Esophagus muscularis mucosa (tissue), 4 donors: Measurements from ENCODE around the gene SLC25A12. TPM values are rescaled to one million over a fixed set of nuclear protein-coding genes. Genes with fewer than 3 reads are reported as not detected.

ENCODE experiments used
- DNase-seq: peaks from one replicate; pipeline ENCODE4 v3.0.0-alpha.2; 2017; ENCODE audit errors: extremely low spot score
- H3K27ac ChIP-seq, 4 donors: fragments of 200-600 bp; sonication (generic); replicated peaks in 1 of 4; 1 replicate in 3 of 4; 2 replicates in 1 of 4; pipeline ENCODE4 v1.5.1; 2016 to 2019; ENCODE audit warnings: mild to moderate bottlenecking in 1 of 4
- H3K27me3 ChIP-seq, 4 donors: fragments of 200-600 bp; sonication (generic); one replicate each; pipeline versions ENCODE4 v1.5.1 to v1.6.0; 2016 to 2019
- H3K36me3 ChIP-seq, 4 donors: fragments of 200-600 bp; sonication (generic); one replicate each; pipeline ENCODE4 v1.5.1; 2016 to 2019
- H3K4me1 ChIP-seq, 4 donors: fragments of 200-600 bp; sonication (generic); one replicate each; pipeline ENCODE4 v1.5.1; 2016 to 2019
- H3K4me3 ChIP-seq, 4 donors: fragments of 200-600 bp; sonication (generic); 1 replicate in 2 of 4; 2 replicates in 2 of 4; pipeline ENCODE4 v1.5.1; 2016 to 2019; ENCODE audit warnings: mild to moderate bottlenecking in 4 of 4, moderate library complexity in 1 of 4
- H3K9me3 ChIP-seq, 4 donors: fragments of 200-600 bp; sonication (generic); 1 replicate in 3 of 4; 2 replicates in 1 of 4; pipeline ENCODE4 v1.5.1; 2016 to 2019
- CTCF ChIP-seq, 3 experiments: fragments of 200-600 bp in 2 of 3; fragments of 450-650 bp in 1 of 3; sonication (generic) in 2 of 3; IDR thresholded peaks; one replicate each; pipeline ENCODE4 v1.5.1; 2017 to 2019; ENCODE audit warnings: antibody characterized with exemption in 3 of 3, mild to moderate bottlenecking in 2 of 3, moderate library complexity in 1 of 3
- EP300 ChIP-seq: sonication (generic); formaldehyde crosslinking; IDR thresholded peaks from one replicate; pipeline ENCODE4 v1.6.1; 2017; ENCODE audit warnings: antibody characterized with exemption
- POLR2A ChIP-seq: fragments of 450-650 bp; IDR thresholded peaks from one replicate; pipeline ENCODE4 v1.6.1; 2017; ENCODE audit warnings: antibody characterized with exemption, moderate library complexity, mild to moderate bottlenecking, low read depth
- POLR2AphosphoS5 ChIP-seq, 2 donors: sonication (generic); formaldehyde crosslinking; IDR thresholded peaks; one replicate each; pipeline ENCODE4 v1.6.1; 2017; ENCODE audit warnings: antibody characterized with exemption in 2 of 2
- WGBS: methylation state at CpG from one replicate; pipeline ENCODE4 v1.1.5; 2018; 5-methylcytosine and 5-hydroxymethylcytosine counted together
- intact Hi-C: fragments of 100-400 bp; cut with DNase I; formaldehyde crosslinking; loops from one replicate; pipeline ENCODE4 v1.15.1; 2023
- total RNA-seq, 4 donors: library from RNA; depleted of rRNA; stranded (reverse); fragments of >200 nt; gene quantifications; one replicate each; pipeline versions ENCODE4 v1.1.0 to v1.2.1, GENCODE V29; 2016

The SLC25A12 gene
- total RNA-seq, 4 donors from 2014 or later: 52.2 to 68.9 (median 63.6) TPM

- no peaks in the 10 kb centered on the region for H3K27me3 ChIP-seq
- no peak for TF ChIP-seq POLR2AphosphoS5 (IDR thresholded peaks at IDR 0.05)
- intact Hi-C loops: no loop called here
- DNase-seq: no peak
- peaks cover 10 to 61% (median 37%) of the 10 kb centered on the region in 4 donors for H3K36me3 ChIP-seq
- peaks cover 0 to 24% (median 17%) of the 10 kb centered on the region in 4 donors for H3K4me1 ChIP-seq
- WGBS: 65% methylated on average over 5 of the region's 5 CpGs
- H3K9me3 ChIP-seq: no peaks in the 10 kb centered on the region
- no peak overlapping the region for H3K4me3 ChIP-seq
- H3K27ac ChIP-seq: no peak overlapping the region
Measured at GRCh38 chr2:171807831-171808393, 86.1 kb downstream of the SLC25A12 start.

- Histone ChIP-seq H3K27me3 (no peaks in the 10 kb centered on the region), H3K4me1 (peaks cover 0 to 24% (median 17%) of the 10 kb centered on the region in 4 donors), H3K27ac (no peak overlapping the region), H3K36me3 (peaks cover 10 to 53% (median 32%) of the 10 kb centered on the region in 4 donors), H3K9me3 (no peaks in the 10 kb centered on the region), H3K4me3 (no peak overlapping the region)
- no peak for DNase-seq
- no peak for TF ChIP-seq POLR2A
- TF ChIP-seq POLR2AphosphoS5 (IDR thresholded peaks at IDR 0.05): no peak
- WGBS: 11% methylated on average over 3 of the region's 3 CpGs
- intact Hi-C loops: no loop called here
Measured at GRCh38 chr2:171807119-171807518, 86.9 kb downstream of the SLC25A12 start.

GRCh38 chr2:171804456-171804855, 89.6 kb downstream of the SLC25A12 start:
- Histone ChIP-seq H3K4me1 (peaks cover 0 to 12% (median 4%) of the 10 kb centered on the region in 4 donors), H3K9me3 (no peaks in the 10 kb centered on the region), H3K4me3 (no peak overlapping the region), H3K27me3 (no peaks in the 10 kb centered on the region), H3K36me3 (peaks cover 10 to 56% (median 33%) of the 10 kb centered on the region in 4 donors), H3K27ac (no peak overlapping the region)
- intact Hi-C loops: no loop called here
- no peak for DNase-seq
- no peak for TF ChIP-seq EP300
- WGBS: 96% methylated on average over 3 of the region's 3 CpGs

- no peaks in the 10 kb centered on the region for H3K9me3 ChIP-seq
- no peak overlapping the region for H3K27ac ChIP-seq
- no peaks in the 10 kb centered on the region for H3K27me3 ChIP-seq
- TF ChIP-seq EP300: no peak
- TF ChIP-seq POLR2AphosphoS5 (IDR thresholded peaks at IDR 0.05): no peak
- TF ChIP-seq POLR2A: no peak
- TF ChIP-seq CTCF (IDR thresholded peaks at IDR 0.05): no peak
- intact Hi-C loops: no loop called here
- peaks cover 0 to 12% (median 4%) of the 10 kb centered on the region in 4 donors for H3K4me1 ChIP-seq
- H3K4me3 ChIP-seq: no peak overlapping the region
- peaks cover 10 to 56% (median 36%) of the 10 kb centered on the region in 4 donors for H3K36me3 ChIP-seq
- WGBS: 73% methylated on average over 5 of the region's 5 CpGs
- no peak for DNase-seq
Measured at GRCh38 chr2:171803757-171804156, 90.3 kb downstream of the SLC25A12 start.

GRCh38 chr2:171800639-171801038, 93.4 kb downstream of the SLC25A12 start:
- no peaks in the 10 kb centered on the region for H3K4me1 ChIP-seq
- intact Hi-C loops: no loop called here
- no peak for DNase-seq
- H3K4me3 ChIP-seq: no peak overlapping the region
- no peaks in the 10 kb centered on the region for H3K27me3 ChIP-seq
- no peak for TF ChIP-seq CTCF (IDR thresholded peaks at IDR 0.05)
- no peak for TF ChIP-seq EP300
- no peak for TF ChIP-seq POLR2A
- no peak for TF ChIP-seq POLR2AphosphoS5 (IDR thresholded peaks at IDR 0.05)
- 93% methylated on average over 5 of the region's 5 CpGs for WGBS
- no peak overlapping the region for H3K27ac ChIP-seq
- H3K9me3 ChIP-seq: no peaks in the 10 kb centered on the region
- peaks cover 10 to 48% (median 19%) of the 10 kb centered on the region in 4 donors for H3K36me3 ChIP-seq

- Histone ChIP-seq H3K9me3 (no peaks in the 10 kb centered on the region), H3K27me3 (no peaks in the 10 kb centered on the region), H3K27ac (no peak overlapping the region), H3K4me1 (no peaks in the 10 kb centered on the region), H3K36me3 (peaks cover 0 to 37% (median 16%) of the 10 kb centered on the region in 4 donors), H3K4me3 (no peak overlapping the region)
- intact Hi-C loops: no loop called here
- DNase-seq: no peak
- TF ChIP-seq POLR2A (no peak), CTCF (IDR thresholded peaks at IDR 0.05) (no peak), EP300 (no peak), POLR2AphosphoS5 (IDR thresholded peaks at IDR 0.05) (no peak)
- 71% methylated on average over 6 of the region's 6 CpGs for WGBS
Measured at GRCh38 chr2:171798156-171798820, 95.8 kb downstream of the SLC25A12 start.
